HG02610 (cell line): ENCODE measurements around the gene COA4.
A peak's percentile ranks its signal among the peaks of the same experiment; 100 is the strongest.
"Not testable (repeated sequence)": the region's sequence is repeated elsewhere in the genome, so short reads cannot be mapped to it uniquely, and the experiment has no call there.

Experiments
- ATAC-seq: cut with Tn5 transposase; IDR thresholded peaks from one replicate; pipeline ENCODE4 v1.9.1; 2021; ENCODE audit warnings: mild to moderate bottlenecking, moderate library complexity; ENCODE audit not compliant: unreplicated experiment

The COA4 gene

DNA sequence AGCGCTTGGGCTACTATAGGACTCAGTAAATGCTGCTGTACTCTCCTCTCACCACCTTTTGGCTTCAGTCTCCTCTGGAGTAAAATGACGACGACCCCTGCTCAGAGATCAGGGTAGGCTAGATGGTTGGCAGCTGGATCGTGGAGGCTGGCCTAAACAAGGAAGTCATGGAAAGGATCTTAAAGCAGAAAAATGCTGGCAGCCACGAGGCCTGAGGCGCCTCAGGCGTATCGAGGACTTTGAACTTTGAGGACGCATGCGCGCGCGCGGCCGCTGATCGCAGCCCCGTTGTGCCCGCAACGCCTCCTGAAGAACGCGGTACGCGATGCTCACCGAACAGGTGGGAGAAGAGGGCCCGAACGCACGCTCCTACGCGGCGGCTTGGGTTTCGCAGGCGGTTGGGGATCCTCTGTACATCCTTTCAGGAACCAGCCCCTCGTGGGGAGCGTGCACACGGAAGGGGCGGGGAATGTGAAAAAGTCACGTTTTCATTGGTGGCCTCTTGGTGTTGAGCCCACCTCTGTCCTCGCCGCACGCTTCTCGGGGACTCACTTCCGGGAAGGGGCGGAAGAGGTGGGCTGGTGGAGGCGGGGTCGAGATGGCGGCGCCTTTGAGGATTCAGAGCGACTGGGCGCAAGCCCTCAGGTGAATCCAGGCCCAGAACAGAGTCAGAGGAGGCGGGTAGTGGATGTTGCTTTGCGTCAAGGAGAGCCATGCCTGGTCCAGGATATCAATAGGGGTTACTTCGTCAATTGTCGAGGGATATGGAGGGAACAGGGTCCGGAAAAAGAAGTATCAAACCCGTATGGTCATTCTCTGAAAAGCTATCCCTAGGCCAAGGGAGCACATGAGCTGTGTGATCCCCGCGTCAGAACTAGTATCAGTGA lies at the start of gene COA4, which contains the start of gene PAAF1:
Gene COA4, minus strand, starts transcription at position 423 of the 887 bp plus-strand sequence. CDS start 3,468 bp downstream, outside the sequence.
Gene PAAF1, plus strand, starts transcription at position 576 of the 887 bp plus-strand sequence. Its CDS starts 23 bp downstream, at position 599.
- peak; percentile 96 for ATAC-seq

DNA sequence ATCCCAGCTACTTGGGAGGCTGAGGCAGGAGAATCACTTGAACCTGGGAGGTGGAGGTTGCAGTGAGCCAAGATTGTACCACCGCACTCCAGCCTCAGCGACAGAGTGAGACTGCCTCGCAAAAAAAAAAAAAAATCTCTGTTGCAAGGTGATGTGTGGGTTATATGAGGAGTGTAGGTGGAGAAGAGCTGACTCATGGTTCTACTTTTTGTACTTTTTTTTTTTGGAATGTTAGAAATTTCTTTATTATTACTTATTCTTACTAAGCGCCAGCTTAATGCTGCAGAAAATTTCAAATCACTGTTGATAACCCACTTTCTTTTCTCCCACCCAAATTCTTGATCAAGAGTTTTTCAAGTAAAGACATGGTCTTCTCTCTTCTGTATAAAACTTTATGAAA lies 44.5 kb upstream of the COA4 start:
- no peak for ATAC-seq

DNA sequence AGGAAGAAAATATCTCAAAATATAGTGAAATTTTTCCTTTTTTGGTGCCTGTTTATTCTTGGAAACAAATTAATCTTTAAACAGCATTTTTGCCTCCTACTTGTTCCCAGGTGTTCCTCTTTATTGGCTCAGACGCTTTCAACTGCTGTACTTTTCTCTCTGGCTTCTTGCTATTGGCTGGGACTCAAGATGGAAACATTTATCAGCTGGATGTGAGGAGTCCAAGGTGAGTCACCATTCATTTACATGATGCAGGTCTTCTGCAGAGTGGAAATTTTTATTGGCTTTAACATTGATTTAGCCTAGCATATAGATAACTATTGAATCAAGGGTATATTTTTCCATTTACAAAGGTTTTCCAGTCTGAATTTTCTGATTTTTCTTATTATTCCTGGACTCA lies 39.8 kb upstream of the COA4 start:
- no peak for ATAC-seq

DNA sequence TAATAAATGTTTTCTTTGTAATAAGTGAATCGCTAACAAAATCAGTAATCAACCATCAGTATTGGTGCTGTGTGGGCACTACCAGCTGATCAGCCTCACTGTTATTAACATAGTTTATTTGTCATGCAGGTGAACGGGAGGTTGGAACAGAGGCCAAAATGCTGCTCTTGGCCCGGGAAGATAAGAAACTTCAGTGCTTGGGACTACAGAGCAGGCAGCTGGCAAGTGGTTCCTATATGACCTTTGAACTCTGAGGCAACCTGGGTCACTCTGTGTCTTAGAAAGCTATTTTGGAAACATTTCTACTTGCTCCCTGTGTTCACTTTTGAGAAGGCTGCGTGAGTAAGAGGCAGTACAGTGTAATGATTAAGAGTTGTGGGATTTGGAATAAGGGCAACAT lies 37.6 kb upstream of the COA4 start:
- ATAC-seq: no peak

DNA sequence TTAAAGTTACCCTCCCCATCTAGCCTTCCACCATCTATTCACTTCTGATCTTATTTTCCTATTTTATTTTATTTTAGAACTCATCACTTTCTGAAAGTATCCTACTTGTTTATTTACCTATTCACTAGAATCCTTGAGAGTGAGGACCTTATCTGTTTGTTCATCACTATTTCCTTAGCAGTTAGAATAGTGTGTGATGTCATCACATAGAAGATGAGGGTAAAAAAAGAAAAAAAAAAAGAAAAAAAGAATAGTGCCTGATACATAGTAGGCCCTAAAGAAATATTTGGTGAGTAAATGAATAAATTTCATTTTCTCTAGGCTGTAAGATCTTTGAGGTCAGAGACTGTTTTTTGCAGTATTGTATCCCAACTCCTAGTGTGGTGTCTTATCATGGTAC lies 36.8 kb upstream of the COA4 start:
- no peak for ATAC-seq

DNA sequence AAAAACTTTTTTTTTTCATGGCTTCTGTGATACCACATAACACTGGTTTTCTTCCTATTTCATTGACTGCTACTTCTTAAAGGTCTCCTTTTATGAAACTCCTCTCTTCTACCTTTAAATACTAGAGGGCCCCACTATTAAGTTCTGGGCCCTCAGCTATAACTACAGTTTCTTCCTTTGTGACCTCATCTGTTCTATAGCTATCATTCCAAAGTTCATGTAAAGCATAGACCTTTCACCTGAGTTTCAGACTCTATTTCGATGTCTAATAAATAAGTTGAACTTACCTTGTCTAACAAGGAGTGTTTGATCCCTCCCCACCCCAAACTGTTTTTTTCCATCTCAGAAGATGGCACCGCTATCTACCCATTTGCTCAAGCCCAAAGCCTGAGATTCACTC lies 35.4 kb upstream of the COA4 start:
- no peak for ATAC-seq

DNA sequence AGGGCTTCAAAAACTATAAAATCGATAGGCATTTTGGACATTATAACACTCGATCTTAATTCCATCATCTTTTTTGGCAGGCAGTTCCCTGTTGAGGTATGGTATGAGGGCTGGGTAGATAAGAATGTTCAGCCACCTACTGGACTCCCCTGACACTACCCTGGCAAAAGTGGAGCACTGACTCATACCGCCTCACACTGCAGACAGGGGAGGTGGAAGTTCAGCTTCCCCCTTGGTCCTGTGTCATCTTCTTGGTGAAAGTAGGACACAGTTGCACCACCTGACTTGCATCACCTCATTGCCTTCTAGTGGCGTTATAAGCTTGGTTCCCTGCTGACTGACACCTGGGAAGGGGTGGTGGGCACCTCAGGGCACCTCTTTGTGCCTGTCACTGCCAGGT lies 30.5 kb upstream of the COA4 start:
- ATAC-seq: no peak

DNA sequence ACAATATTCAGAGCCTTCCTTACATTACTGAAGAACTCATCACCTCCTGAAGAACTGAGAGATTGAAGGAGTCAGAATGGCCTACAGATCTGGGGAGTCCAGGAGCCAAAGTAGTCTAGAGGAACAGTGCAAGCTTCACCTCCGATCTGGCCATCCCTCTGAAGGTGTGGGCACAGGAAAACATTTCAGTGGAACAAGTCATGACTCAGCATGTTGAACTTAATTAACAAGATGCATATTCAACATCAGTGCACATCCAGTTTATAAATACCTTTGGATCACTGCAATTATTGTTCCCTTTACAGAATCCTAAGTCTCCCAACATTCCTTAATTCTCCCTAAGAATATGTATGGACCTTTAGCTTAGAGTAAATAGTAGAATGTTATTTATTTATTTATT lies 25.7 kb upstream of the COA4 start:
- no peak for ATAC-seq

DNA sequence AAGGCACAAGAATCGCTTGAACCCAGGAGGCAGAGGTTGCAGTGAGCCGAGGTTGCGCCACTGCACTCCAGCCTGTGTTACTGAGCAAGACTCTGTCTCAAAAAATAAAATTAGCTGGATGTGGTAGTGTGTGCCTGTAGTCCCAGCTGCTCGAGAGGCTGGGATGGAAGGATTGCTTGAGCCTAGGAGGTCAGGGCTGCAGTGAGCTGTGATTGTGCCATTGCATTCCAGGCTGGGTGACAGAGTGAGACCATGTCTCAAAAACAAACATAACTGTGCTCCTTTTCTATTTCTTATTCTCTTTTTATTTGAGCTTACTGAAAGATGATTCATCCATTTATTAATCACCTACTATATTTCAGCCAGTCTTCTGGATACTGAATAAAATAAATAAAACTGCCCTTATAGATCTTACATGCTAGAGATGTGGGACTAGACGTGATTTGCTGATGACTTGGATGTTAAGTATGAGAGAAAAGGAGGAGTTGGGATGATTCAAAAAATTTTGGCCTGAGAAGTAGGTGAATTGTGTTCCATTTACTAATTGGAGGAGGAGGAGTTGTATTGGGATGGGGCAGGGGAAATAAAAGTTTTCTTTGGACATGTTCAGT lies 18.2 kb upstream of the COA4 start:
- no peak for ATAC-seq

DNA sequence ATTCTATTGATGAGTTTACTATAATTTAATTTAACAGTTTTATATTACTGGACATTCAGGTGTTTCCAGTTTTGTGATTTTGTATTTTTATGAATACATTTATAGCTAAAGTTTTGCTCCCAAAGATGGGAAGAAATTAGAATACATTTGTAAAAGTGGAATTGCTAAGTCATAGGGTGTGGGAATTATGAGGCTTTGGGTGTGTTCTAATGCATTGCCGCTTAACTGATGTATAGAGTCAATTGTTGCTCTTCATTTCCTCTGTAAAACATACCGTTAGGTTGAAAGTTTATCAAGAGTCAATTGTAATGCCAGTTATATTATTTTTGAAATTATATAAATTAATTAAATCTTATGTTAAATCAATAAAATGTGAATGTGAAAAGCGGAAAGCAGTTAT lies 16.4 kb upstream of the COA4 start:
- no peak for ATAC-seq

DNA sequence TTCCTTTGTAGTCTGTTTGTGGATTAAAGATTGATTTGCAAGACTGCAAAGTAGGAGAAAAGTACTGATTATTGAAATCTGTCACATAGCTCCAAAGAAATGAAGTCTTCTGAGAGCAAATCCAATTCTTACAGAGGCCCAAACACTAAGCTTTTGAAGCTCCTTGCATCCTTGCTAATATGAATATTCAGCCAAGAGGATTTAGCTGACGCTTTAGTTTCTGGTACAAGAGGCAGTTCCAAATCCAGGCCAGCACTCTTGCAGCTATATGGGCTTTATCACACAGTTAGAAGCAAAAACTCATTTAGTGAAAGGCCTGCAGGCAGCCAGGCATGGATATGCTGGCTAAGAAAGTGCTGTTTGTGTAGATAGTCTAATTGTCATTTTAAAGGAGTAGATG lies 12.9 kb upstream of the COA4 start:
- no peak for ATAC-seq

DNA sequence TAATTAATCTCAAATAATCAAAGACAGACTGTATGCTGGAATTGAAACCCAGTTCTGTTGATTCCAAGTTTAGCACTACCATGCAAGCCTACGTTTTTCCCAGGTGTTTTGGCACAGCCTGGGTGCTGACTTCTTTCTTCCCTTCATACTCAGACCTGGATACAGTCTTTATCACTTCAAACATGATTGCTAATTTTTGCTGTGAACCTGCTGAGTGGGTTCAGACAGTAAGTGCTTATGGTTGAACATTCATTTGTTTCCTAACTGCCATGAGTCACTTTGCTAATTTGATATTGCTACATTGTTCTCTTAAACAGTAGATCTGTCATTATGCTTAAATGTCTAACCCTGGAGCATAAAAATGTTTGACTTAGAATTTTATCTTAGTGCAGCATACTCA lies 12.4 kb upstream of the COA4 start:
- ATAC-seq: no peak

DNA sequence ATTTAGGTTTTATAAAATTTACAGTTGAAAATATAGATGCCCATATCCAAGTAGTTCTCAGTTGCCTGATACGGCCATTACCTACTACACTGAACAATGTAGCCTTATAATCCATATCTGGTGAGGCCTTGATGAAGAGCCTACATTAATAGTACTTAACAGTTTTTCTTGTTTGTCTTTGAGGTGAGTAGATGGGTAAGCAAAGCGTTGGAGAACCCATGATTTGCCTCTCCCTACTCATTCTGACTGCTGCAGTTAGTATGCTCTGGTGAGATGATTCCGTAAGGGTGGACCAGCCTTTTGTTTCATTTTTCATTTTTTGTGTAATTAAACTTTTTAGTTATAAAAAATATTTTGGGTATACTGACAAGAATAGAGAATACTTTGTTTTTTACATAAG lies 11.6 kb upstream of the COA4 start:
- ATAC-seq: no peak

DNA sequence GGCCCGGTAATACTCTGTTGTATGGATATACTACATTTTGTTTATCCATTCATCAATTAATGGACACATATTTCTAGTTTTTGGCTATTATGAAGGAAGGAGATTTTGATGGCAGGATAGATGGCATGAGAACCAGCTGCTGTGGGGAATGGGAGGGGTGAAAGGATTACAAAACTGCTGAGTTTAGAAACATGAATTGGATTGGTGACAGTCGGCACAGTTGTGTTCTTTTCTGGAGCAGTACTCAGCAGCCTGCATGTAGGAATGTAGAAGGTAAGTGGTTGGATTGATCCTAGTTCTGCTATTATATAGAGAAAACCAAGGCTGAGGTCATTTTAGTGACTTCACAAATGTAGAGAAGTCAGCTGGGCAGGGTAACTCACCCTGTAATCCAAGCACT lies 7.2 kb upstream of the COA4 start:
- no peak for ATAC-seq

DNA sequence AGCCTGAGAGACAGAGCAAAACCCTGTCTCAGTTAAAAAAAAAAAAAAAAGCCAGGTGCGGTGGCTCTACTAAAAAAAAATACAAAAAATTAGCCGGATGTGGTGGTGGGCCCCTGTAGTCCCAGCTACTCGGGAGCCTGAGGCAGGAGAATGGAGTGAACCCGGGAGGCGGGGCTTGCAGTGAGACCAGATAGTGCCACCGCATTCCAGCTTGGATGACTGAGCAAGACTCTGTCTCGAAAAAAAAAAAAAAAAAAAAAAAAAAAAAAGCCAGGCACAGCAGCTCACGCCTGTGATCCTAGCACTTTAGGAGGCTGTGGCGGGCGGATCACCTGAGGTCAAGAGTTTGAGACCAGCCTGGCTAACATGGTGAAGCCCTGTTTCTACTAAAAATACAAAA lies 3.8 kb upstream of the COA4 start:
- ATAC-seq: not testable (repeated sequence)

DNA sequence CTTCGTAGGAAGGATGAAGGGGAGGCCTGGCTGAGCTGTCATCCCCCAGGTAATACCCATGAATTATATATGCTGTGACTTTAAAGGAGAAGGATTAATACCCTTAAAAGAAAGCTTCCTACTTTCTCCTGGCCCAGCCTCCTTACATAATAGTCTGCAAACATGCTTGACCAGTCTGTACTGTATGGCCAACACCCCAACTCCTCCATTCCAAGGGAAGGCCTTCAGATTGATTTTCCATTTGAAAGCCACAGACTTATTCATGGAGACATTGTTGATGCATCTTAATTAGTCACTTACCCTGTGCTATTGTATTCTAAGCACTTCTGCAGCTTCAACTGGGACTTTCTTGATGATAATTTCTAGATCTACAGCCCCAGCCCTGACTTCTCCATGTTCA lies 2.1 kb upstream of the COA4 start:
- no peak for ATAC-seq

DNA sequence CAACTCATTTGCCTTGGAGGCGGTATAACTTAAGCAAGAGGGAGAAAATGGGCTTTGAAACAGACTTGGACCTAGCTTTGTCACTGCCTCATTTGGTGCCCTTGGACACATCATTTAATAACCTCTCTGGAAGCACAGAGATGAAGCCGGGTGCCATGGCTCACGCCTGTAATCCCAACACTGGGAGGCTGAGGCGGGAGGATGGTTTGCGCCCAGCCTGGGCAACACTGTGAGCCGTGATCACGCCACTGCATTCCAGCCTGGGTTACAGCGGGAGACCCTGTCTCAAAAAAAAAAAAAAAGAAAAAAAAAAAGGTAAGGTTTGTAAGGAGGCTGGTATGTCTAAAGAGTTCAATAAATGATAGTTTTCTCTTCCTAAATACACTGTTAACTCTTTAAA lies 806 bp downstream of the COA4 start:
- no peak for ATAC-seq

DNA sequence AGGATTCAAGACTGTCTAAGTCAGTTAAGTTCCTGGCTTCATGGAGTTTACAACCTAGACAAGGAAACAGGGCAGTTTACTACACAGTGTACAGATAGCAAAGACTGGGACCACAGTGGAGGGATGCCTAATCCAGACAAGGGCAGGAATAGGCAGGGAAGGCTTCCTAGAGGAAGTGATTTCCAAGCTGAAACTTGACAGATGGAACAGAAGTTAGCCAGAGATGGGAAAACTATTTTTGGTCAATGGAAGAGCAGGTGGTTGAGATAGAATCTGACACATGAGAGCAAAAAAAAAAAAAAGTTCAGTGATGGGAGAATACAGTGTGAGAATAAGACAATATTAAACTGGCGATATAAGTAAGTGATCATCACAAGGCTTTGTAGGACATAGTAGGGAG lies 1.3 kb downstream of the COA4 start:
- ATAC-seq: no peak

DNA sequence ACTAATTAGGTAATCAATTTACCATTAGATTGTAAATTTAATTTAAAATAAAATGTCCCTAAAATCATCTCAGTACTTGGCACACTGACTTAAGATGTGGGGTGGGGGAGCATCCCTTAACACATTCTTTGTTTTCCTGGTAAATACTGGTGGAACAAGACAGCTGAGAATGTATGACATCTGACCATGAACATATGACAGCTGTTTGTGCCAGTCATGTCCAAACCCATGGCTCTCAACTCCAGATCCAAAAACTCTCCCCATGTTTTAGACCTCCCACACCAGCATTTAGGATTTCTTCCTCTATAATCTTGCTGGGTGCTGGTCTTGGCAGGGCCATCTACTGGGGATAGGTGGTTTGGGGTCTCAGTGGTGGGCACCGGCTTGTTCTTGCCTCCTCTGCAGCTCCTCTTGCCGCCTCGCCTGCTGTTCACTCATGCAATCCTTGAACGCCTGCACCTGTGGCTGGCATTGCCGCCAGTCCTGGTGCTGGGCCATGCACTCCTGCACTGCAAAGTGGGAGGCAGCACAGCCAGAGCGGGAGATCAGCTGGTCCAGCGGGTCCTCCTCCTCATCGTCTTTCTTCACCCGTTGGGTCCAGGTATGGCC lies 3.8 kb downstream of the COA4 start:
- ATAC-seq: no peak

DNA sequence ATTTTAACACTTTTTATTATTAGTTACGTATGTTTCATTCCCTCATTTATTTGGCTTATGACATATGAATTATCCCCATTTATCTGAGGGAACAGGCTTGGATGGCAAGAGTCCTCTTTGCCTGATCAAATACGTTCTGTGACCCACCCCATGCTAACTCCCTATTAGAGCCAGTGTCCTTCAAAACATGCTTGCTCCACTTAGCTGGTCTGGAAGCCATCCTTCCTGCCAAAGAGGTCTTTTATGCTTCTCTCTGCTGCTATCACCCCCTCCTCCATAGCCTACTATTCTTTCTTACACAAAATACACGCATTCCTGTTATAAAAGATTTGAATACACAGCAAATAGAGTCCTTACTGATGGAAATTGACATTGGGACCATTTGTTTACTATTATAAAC lies 6.4 kb downstream of the COA4 start:
- no peak for ATAC-seq

DNA sequence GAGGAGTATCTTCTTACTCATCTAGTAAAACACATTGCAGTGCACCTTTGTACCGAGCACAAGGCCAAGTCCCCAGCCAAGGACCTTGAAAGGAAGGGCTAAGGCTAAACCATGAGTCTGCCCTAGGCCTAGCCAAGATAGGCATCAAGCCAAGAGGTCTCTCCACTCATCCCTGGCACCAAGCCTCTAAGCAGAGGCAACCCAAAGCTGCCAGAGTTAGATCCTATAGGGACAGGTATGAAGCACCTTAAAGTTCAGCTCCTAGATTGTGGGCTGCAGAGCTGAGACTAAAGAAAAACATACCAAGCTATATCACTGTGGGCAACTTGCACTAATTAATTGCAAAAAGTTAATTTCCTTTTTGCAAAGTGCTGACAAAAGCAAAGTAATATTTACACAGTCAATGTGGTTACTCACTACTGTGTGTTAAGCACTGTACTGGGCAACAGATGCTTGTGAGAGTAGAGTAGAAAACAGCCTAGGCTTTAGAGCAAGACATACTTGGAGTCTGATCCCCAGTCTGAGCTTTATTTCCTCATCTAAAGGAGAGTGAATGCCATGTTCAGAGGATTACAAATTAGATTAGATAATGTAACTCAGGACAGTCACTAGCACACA lies 7.2 kb downstream of the COA4 start:
- ATAC-seq: no peak

DNA sequence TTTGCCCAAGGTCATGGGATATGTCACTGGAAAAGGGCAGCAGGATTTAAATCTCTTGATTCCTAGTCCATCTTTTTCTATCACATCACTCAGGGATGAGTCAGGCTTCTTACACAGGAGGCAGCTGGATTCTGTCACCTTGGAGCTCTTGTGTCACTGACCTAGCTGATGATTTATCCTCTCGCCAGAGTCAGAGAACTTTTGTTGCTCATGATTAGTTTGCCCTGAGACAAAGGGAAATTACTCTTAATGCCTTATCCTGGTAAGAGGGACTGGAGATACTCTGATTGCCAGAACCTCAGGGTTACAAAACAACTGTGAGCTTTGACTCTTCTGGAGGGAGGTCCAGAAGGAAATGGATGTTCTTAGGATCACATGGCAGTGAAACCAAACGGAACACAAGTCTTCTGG lies 10.1 kb downstream of the COA4 start:
- no peak for ATAC-seq
